GM23248 (cell line): ENCODE data around the gene SFMBT2. TPM values are rescaled to one million over a fixed set of nuclear protein-coding genes. Genes with fewer than 3 reads are reported as not detected.

Experiments used
- DNase-seq: peaks from one replicate; pipeline ENCODE4 v3.0.0-alpha.2; 2015
- H2AFZ ChIP-seq: fragments of 200-600 bp; sonication (generic); 2 replicates; pipeline ENCODE4 v1.6.1; 2016; ENCODE audit warnings: antibody characterized with exemption
- H3F3A ChIP-seq: fragments of 200-600 bp; sonication (generic); 2 replicates; pipeline ENCODE4 v1.6.1; 2016; ENCODE audit warnings: mild to moderate bottlenecking, antibody characterized with exemption, mixed run types; ENCODE audit not compliant: insufficient read depth
- H3K27ac ChIP-seq: fragments of 200-600 bp; sonication (generic); 2 replicates; pipeline ENCODE4 v1.5.1; 2016; ENCODE audit warnings: mild to moderate bottlenecking
- H3K27me3 ChIP-seq: fragments of 200-600 bp; sonication (generic); replicated peaks from 2 replicates; pipeline ENCODE4 v1.6.1; 2016; ENCODE audit warnings: mild to moderate bottlenecking; ENCODE audit not compliant: insufficient read depth
- H3K36me3 ChIP-seq: fragments of 200-600 bp; sonication (generic); 2 replicates; pipeline ENCODE4 v1.6.1; 2016; ENCODE audit warnings: low read depth, mild to moderate bottlenecking
- H3K4me1 ChIP-seq: fragments of 200-600 bp; sonication (generic); 2 replicates; pipeline ENCODE4 v1.6.1; 2016; ENCODE audit warnings: mild to moderate bottlenecking; ENCODE audit not compliant: insufficient read depth
- H3K4me2 ChIP-seq: fragments of 200-600 bp; sonication (generic); one replicate; pipeline ENCODE4 v1.6.1; 2016; ENCODE audit warnings: mild to moderate bottlenecking; ENCODE audit not compliant: unreplicated experiment
- H3K4me3 ChIP-seq: fragments of 200-600 bp; sonication (generic); 2 replicates; pipeline ENCODE4 v1.5.1; 2016; ENCODE audit warnings: mild to moderate bottlenecking
- H3K79me2 ChIP-seq: fragments of 200-600 bp; sonication (generic); 2 replicates; pipeline ENCODE4 v1.6.1; 2016; ENCODE audit warnings: mild to moderate bottlenecking; ENCODE audit not compliant: insufficient read depth
- H3K9ac ChIP-seq: fragments of 200-600 bp; sonication (generic); 2 replicates; pipeline ENCODE4 v1.6.1; 2016; ENCODE audit warnings: mild to moderate bottlenecking
- H3K9me2 ChIP-seq: fragments of 200-600 bp; sonication (generic); 2 replicates; pipeline ENCODE4 v1.6.1; 2016; ENCODE audit warnings: mixed run types, mild to moderate bottlenecking, moderate library complexity; ENCODE audit not compliant: insufficient read depth
- H3K9me3 ChIP-seq: fragments of 200-600 bp; sonication (generic); one replicate; pipeline ENCODE4 v1.6.1; 2017; ENCODE audit warnings: low read depth
- H4K20me1 ChIP-seq: fragments of 200-600 bp; sonication (generic); 2 replicates; pipeline ENCODE4 v1.6.0; 2016; ENCODE audit not compliant: insufficient read depth
- EZH2 ChIP-seq: fragments of 200-600 bp; sonication (generic); IDR thresholded peaks from 2 replicates; pipeline ENCODE4 v1.6.1; 2018; ENCODE audit warnings: antibody characterized with exemption, mild to moderate bottlenecking; ENCODE audit not compliant: insufficient read depth, poor library complexity, severe bottlenecking
- EZH2phosphoT487 ChIP-seq: fragments of 200-600 bp; sonication (generic); IDR thresholded peaks from 2 replicates; pipeline ENCODE4 v1.6.1; 2018; ENCODE audit warnings: antibody characterized with exemption, moderate library complexity, mild to moderate bottlenecking, low read depth; ENCODE audit not compliant: insufficient read depth
- WGBS, 2 experiments: methylation state at CpG; one replicate each; pipeline ENCODE4 v1.1.6; 2015 to 2017; ENCODE audit warnings: low lambda C conversion rate in 2 of 2, low coverage in 1 of 2; ENCODE audit errors: missing lambda C conversion rate in 2 of 2; 5-methylcytosine and 5-hydroxymethylcytosine counted together
- in situ Hi-C: fragments of 300-500 bp; cut with MboI; formaldehyde crosslinking; loops from 2 replicates; pipeline ENCODE4 v1.15.0; 2020
- polyA plus RNA-seq: library from polyadenylated mRNA; unstranded; fragments of >200 nt; fragmentation: Nextera tagmentation; extraction: Ambion mirVana; gene quantifications from 2 replicates; pipeline ENCODE4 v1.2.1, GENCODE V29; 2016
- total RNA-seq: library from RNA; depleted of rRNA; stranded (reverse); fragments of >200 nt; shearing (Covaris generic); gene quantifications from 2 replicates; pipeline ENCODE4 v1.2.3, GENCODE V29; 2014

The SFMBT2 gene
- total and polyA plus RNA-seq, 2 experiments from 2014 or later, result 0.22 TPM; not detected in 1

- no peak overlapping the region for H3K27ac ChIP-seq
- H3K9me2 ChIP-seq, result no peaks in the 10 kb centered on the region
- no peak overlapping the region for H3K4me3 ChIP-seq
- in situ Hi-C loops, result no loop called here
- TF ChIP-seq EZH2, result no peak
- TF ChIP-seq EZH2phosphoT487, result no peak
- H3F3A ChIP-seq, result no peaks in the 10 kb centered on the region
- H3K79me2 ChIP-seq, result no peaks in the 10 kb centered on the region
- no peak overlapping the region for H3K9ac ChIP-seq
- no peaks in the 10 kb centered on the region for H3K9me3 ChIP-seq
- no peak overlapping the region for H3K4me2 ChIP-seq
- no peaks in the 10 kb centered on the region for H4K20me1 ChIP-seq
- no peaks in the 10 kb centered on the region for H3K27me3 ChIP-seq
- DNase-seq, result no peak
- WGBS, 2 experiments, result 60 to 66% methylated on average over 9 of the region's 9 CpGs
- H3K36me3 ChIP-seq, result no peaks in the 10 kb centered on the region
- no peak overlapping the region for H2AFZ ChIP-seq
- H3K4me1 ChIP-seq, result no peaks in the 10 kb centered on the region
Measured at GRCh38 chr10:7211857-7212577, 198.8 kb downstream of the SFMBT2 start.

DNA sequence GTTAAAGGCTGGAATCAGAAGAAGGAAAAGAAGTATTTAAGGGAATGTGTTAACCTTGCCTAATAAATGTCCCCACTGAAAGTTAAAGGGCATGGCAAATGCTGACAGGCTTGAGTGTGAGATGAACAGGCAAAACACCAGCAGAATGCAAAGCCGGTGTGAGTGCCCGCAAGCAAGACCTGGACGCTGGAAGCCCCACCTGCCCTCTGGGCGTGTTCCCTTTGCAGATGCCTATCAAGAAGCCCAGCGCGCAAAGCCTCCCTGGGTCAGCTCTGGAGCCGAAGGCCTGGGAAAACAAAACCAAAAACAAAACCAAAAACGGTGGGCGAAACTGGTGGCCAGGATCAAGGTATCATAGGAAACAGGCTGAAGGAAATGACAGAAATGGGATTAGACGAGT lies 200.3 kb downstream of the SFMBT2 start:
- no peaks in the 10 kb centered on the region for H3K9me2 ChIP-seq
- H3K4me2 ChIP-seq, result no peak overlapping the region
- no peak overlapping the region for H3K4me3 ChIP-seq
- no peak overlapping the region for H3K9ac ChIP-seq
- H3K9me3 ChIP-seq, result no peaks in the 10 kb centered on the region
- no peaks in the 10 kb centered on the region for H3F3A ChIP-seq
- no peak overlapping the region for H3K27ac ChIP-seq
- WGBS, 2 experiments, result 69 to 76% methylated on average over 9 to 10 of the region's 10 CpGs
- H3K4me1 ChIP-seq, result no peaks in the 10 kb centered on the region
- H2AFZ ChIP-seq, result no peak overlapping the region
- no peaks in the 10 kb centered on the region for H3K36me3 ChIP-seq
- no peaks in the 10 kb centered on the region for H3K79me2 ChIP-seq
- H3K27me3 ChIP-seq, result no peaks in the 10 kb centered on the region
- in situ Hi-C loops, result no loop called here
- TF ChIP-seq EZH2phosphoT487 (no peak), EZH2 (no peak)
- DNase-seq, result no peak
- no peaks in the 10 kb centered on the region for H4K20me1 ChIP-seq

- Histone ChIP-seq H3K79me2 (no peaks in the 10 kb centered on the region), H3K9me2 (no peaks in the 10 kb centered on the region), H3K9me3 (no peaks in the 10 kb centered on the region), H3K36me3 (no peaks in the 10 kb centered on the region), H3K9ac (no peak overlapping the region), H3K4me1 (no peaks in the 10 kb centered on the region), H3K4me2 (no peak overlapping the region), H2AFZ (no peak overlapping the region), H3F3A (no peaks in the 10 kb centered on the region), H4K20me1 (no peaks in the 10 kb centered on the region), H3K27ac (no peak overlapping the region), H3K4me3 (no peak overlapping the region), H3K27me3 (no peaks in the 10 kb centered on the region)
- in situ Hi-C loops, result no loop called here
- TF ChIP-seq EZH2 (no peak), EZH2phosphoT487 (no peak)
- DNase-seq, result no peak
- WGBS, 2 experiments, result 47 to 62% methylated on average over 2 of the region's 2 CpGs
Measured at GRCh38 chr10:7209458-7209857, 201.4 kb downstream of the SFMBT2 start.

- Histone ChIP-seq H3K4me1 (no peaks in the 10 kb centered on the region), H3K36me3 (no peaks in the 10 kb centered on the region), H3K9me3 (no peaks in the 10 kb centered on the region), H3K79me2 (no peaks in the 10 kb centered on the region), H4K20me1 (no peaks in the 10 kb centered on the region), H3K27me3 (no peaks in the 10 kb centered on the region), H3K4me2 (no peak overlapping the region), H2AFZ (no peak overlapping the region), H3K9me2 (no peaks in the 10 kb centered on the region), H3F3A (no peaks in the 10 kb centered on the region), H3K27ac (no peak overlapping the region), H3K4me3 (no peak overlapping the region), H3K9ac (no peak overlapping the region)
- in situ Hi-C loops, result no loop called here
- 45% methylated on average over 6 of the region's 6 CpGs for WGBS, 2 experiments
- TF ChIP-seq EZH2 (no peak), EZH2phosphoT487 (no peak)
- DNase-seq, result no peak
Measured at GRCh38 chr10:7206412-7207100, 204.3 kb downstream of the SFMBT2 start.
